Gastroesophageal sphincter (tissue), 3 donors: ENCODE measurements around the gene SLC39A2.
A peak's percentile ranks its signal among the peaks of the same experiment; 100 is the strongest.

ENCODE experiments used
- CTCF ChIP-seq, 4 experiments: fragments of 200-600 bp in 2 of 4; fragments of 450-650 bp in 2 of 4; sonication (generic) in 1 of 4; IDR thresholded peaks; one replicate each; pipeline ENCODE4 v1.5.1; 2017 to 2019; ENCODE audit warnings: antibody characterized with exemption in 4 of 4, mild to moderate bottlenecking in 2 of 4, moderate library complexity in 2 of 4
- POLR2AphosphoS5 ChIP-seq: sonication (generic); formaldehyde crosslinking; IDR thresholded peaks from one replicate; pipeline ENCODE4 v1.6.1; 2017; ENCODE audit warnings: antibody characterized with exemption

- TF ChIP-seq CTCF (IDR thresholded peaks at IDR 0.05) (no peak), POLR2AphosphoS5 (peak; percentile 28)
Measured at GRCh38 chr14:20986811-20987210, 12.3 kb upstream of the SLC39A2 start.
